GM18517 (cell line): ENCODE data around the gene INPP5A.
"Not testable (repeated sequence)": the region's sequence is repeated elsewhere in the genome, so short reads cannot be mapped to it uniquely, and the experiment has no call there.

Source experiments
- ATAC-seq: cut with Tn5 transposase; IDR thresholded peaks from one replicate; pipeline ENCODE4 v1.9.1; 2021; ENCODE audit warnings: mild to moderate bottlenecking, moderate library complexity; ENCODE audit not compliant: unreplicated experiment

The INPP5A gene

DNA sequence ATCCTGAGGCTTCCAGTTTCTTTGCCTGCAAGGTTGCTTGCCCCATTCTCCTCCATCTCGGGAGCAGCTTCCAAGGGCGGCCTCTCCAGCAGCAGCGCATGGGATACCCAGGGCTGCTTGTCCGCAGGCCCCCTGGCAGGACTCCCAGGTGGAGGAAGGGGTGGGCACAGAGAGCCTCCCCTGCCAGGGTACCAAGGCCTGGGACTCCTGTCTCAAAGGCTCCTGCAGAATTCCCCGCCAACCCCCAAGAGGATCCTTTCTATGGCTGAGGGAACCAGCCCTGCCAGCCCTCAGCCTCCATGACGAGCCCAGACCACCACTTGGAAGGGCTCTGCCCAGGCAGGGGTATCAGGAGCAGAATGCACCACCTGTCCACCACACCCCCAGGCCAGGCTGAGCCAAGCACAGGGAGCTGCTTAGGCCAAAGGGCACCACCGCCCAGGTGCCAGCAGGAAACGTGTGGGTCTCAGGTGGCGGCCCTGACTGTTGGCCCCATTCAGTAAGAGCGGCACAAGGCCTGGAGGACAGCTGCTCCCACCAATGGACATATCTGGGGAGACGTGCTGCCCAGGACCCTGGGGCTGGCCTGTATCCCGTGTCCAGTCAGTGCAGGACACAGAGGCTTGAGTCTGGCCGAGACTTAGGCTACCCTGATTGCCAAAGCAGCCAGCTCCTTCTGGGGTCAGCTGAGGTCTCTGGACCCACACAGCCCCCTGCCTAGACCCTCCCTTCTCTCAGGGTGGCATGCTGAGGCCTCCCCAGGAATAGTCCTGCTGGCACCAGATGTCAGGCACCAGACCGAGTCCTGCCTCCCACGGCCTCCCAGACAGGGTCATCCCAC is 33.8 kb upstream of the INPP5A start:
- no peak for ATAC-seq

- ATAC-seq = no peak
These were observed 32.9 kb upstream of the INPP5A start for GRCh38 chr10:132504501-132505272.

DNA sequence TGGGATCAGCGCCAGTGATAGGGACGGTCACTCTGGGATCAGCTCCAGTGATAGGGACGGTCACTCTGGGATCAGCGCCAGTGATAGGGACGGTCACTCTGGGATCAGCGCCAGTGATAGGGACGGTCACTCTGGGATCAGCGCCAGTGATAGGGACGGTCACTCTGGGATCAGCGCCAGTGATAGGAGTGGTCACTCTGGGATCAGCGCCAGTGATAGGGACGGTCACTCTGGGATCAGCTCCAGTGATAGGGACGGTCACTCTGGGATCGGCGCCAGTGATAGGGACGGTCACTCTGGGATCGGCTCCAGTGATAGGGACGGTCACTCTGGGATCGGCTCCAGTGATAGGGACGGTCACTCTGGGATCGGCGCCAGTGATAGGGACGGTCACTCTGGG is 32.0 kb upstream of the INPP5A start:
- ATAC-seq = not testable (repeated sequence)

DNA sequence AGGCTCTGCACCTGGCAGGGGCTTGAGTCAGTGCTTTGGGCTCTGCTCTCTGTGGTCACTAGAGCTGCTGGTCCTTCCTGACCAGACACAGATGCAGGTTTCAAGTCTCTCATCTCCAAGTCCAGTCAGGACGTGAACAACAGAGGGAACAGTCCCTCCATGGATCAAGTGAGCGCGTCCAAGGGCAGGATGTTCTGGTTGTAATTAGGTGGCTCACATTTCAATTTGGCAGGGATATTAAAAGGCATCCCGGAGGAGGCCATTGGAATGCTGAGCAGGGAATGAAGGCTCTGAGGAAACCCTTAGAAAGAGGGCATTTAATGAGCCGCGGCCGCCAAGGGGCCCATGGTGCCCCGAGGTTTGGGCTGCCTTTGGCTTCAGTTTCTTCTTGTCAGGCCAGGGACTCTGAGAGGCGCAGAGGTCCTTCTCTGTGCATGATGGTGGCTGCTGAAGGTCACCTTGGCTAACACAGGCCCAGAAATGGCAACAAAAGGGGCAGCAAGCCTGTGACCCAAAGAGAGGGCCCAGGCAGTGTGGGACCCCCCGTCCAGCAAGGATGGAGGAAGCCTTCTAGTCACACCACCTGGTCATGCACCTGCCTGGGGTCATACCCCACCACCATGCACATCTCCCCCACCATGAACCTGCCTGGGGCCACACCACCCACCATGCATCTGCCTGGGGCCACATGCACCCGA is 30.7 kb upstream of the INPP5A start:
- ATAC-seq = no peak

DNA sequence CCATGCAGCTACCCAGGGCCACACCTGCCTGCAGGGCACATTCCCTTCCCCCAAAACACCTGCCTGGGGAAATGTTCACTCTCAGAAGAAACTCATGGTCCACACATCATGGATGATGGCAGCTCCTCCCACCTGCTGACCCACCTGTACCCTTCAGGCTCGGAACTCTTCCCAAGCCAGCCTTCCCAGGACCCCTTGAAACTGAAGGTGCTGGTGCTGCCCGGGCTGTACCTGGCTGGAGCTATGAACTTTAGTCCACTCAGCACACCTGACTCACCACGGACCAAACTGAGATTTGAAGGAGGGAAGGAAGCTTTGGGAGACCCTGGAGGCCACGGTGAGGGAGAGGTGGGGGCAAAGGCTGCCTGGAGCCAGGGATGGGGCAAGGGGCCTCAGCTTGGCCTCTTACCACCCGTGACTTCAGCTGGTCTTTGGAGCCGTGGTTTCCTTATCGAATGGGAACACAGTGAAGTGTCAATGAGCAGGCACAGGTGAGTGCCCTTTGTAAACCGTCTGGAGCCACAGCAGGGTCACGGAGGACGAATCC is 30.1 kb upstream of the INPP5A start:
- no peak for ATAC-seq

GRCh38 chr10:132507956-132508490 is 29.6 kb upstream of the INPP5A start:
- ATAC-seq = no peak

DNA sequence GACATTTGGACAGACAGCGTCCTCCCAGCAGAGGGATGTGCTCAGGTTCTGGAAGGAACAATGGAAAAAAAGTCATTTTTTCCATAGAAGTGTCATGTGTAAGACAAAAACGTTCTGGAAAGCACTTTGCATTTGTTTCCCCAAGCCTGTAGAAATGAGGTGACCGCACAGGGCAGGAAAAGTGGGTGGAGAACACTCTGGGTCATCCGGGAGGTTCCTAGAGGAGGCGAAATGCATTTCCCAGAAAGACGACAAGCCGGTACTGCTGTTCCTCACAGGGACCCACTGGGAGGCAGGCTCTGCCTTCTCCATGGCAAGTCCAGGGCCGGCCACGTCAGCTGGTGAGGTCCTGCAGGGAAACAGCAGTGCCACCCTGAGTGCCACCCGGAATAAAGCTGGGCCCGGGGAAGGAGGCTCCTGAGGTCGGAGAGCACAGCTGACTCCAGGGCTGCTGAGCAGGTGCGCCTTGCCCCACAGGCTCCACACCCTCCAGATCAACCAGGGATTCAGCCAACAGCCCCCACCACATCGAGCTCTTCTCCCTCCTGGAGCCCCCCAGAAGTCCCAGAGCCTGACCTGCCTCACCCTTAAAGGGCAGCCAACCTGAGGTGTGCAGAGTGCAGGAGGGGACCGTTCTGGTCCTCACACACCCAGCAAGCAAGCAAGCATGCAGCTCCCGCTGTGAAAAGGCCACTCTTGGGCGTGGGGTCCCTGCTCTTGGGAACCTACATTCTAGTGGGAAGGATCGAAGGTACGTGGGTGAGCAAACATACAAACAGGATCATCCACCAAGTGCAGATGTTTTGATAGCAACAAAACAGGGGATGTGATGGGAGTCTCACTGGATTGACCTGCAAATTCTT is 28.8 kb upstream of the INPP5A start:
- ATAC-seq = no peak

DNA sequence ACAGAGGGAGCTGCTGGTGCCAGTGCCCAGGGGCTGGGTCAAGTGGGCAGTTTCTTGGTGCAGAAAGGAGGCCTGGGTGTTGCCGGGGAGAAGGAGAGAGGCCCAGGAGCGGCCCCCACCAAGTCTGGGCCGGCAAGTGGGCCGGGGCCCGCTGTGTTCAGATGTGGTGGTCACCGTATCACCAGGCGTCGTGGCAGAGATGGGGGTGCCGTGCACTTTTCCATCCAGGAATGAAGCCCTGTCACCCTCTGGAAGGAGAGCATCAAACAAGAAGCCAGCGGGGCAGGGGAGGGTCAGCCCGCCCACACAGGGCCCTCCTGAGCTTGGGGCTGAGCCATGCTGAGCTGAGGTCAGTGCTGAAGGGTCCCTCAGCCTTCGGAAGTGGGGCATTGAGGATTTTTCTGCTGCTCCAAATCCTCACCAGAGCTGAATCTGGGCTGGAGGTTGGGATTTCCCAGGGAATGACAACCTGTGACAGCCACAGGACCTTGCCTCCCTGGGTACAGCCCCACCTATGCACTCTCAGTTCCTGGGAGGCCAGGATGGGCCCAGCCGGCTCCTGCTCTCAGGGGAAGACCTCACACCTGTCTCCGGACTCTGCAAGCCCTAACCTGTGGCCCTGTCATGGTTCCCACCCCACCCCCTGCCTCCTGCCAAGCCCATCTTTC is 27.9 kb upstream of the INPP5A start:
- ATAC-seq = no peak

DNA sequence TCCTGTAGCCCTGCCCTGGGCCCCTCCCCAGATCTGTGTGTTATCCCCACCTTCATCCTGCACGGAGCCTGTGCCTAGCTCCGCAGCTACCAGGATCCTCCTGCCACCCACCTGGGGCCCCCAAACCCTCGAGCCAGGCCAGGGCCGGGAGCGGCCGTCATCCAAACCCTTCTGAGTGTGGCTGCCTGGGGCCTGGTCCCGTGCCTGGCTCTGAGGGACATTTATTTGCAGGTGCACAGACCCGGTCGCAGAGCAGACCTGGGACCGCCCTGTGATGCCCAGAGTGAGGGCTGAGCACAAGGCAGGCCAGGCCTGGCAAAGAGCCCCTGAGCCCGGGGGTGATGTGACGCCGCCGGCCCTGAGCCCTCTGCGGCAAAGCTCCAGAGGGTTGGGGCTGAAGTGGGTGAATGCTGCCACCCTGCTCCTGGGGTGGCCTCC is 27.4 kb upstream of the INPP5A start:
- ATAC-seq = no peak

GRCh38 chr10:132511121-132512051 is 26.2 kb upstream of the INPP5A start:
- ATAC-seq = no peak

- no peak for ATAC-seq
These were observed 25.5 kb upstream of the INPP5A start for GRCh38 chr10:132512052-132512442.

GRCh38 chr10:132512693-132513345 is 24.8 kb upstream of the INPP5A start:
- no peak for ATAC-seq

DNA sequence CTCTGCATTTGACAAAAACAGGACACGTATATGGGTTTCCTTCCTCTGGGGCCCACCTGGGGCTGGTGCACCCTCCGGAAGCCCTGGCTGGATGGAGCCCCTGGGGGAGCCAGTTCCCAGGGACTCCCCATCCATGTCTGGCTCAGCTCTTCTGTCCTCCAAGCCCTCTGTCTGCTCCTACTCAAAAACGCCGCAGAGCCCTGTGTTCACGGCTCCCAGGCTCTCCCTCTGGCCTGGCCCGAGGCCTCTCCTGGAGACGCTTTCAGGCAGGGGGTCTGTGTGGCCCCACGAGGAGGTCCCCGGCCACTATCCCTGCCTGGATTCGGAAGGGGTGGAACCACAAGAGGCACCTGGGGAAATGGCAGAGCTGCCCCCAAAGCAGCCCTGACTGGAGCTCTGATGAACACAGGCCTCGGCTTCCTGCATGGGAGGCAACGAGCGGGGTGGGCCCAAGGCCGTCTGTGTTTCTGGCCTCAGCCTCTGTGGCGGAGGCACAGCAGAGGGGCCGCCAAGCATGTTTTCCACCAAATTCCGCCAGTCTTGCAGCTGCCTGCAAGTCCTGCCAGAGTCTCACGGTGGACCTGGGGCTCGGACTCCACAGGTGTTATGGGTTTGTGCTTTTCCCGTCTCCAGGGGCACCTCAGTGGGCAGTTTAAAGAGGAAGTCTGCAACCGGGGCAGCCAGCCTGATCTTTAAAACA is 22.6 kb upstream of the INPP5A start:
- ATAC-seq = no peak

DNA sequence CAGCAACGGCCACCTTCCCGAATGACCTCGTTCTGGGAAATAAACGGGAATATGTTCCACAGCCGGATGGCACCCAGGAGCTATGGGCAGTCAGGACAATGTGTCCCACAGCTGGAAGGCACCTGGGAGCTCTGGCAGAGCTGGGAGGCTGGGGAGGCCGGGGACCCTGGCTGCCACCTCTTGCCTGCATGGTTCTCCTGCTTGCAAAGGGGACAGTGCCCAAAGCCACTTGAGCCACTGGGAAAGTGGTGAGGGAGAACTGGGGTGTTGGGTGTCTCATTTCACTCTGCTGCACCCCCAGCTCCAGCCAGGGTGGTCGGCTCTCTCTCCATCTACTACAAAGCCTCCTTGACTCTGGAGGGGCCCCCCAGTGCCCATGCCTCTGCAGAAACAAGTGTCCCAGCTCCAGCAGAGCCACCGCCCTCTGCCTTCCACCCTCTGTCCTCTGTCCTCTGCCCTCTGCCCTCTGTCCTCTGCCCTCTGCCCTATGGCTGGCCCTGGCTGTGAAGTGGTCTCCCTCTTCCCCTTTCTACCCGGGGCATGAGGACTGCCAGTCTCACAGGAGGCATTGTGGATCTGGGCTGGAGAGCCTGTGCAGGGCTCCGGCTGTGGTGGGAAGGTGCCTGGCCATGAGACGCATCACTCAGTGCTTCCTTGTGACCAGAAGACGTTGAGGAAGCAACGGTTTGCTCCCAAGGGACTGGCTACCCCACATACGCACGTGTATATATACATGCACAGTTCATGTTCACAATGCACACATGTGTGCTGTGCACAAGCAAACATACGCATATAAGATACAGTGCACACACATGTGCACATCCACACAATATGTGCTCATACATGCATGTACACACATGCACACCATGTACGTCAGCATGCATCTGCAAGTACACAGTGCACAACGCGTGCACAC is 21.5 kb upstream of the INPP5A start:
- no peak for ATAC-seq

DNA sequence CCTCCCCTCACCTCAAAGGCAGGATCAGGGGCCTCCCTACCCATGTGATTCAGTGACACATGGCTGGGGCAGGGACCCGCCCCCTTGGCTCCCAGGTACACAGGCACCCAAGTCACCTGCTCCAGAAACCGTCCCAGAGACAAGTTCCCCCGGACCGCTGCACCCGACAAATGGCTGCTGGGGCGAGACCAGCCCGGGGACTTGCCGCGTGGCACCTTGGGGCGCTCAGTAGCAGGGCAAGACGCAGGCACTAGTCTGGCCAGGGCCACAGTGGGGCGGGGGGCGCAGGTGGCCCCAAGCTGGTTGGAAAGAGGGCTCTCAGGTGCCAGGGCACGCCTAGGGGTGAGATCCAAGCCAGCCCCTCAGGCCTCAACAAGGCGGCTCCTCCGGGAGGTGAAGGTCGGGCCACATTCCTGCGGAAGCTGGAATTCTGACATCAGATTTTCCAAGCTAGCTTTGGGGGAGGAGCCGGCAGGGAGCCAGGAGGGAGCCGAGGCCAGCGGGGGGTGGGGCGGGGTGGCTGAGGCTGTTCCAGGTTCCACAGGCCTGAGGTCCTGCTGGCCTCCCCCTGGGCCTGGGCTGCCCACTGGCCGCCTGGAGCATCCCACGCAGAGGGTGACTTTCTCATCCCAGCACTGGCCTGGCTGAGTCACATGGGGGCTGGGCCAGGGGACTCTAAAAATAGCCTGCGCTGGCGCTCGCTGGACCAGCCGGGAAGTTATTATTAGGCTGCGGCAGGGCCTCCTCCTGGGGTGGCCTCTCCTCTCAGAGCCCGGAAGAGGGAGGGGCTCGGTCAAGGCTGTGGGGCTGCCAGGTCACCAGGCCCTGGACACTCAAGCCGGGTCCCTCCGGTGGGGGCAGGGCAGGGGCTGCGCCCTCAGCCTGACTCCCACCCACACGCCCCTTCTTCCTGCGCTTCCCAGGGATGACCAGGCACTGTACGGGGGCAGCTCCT is 20.5 kb upstream of the INPP5A start:
- ATAC-seq = no peak
